ENCODE data around the gene PDYN. TPM values are rescaled to one million over a fixed set of nuclear protein-coding genes. Genes with fewer than 3 reads are reported as not detected.

Gene PDYN
- total RNA-seq, 1 donor from 2014 or later = not detected

GRCh38 chr20:2026514-2026913, 32.7 kb upstream of the PDYN start:
- Mint-ChIP-seq H3K36me3 (ENCODE audit: insufficient read depth) (no peaks in the 10 kb centered on the region), H3K27me3 (peaks cover 44% of the 10 kb centered on the region), H3K27ac (no peak overlapping the region), H3K4me3 (ENCODE audit: low read depth) (no peak overlapping the region), H3K4me1 (ENCODE audit: low read depth) (no peaks in the 10 kb centered on the region), H3K9me3 (ENCODE audit: low read depth) (no peaks in the 10 kb centered on the region)
- DNase-seq (ENCODE audit: low spot score, unreplicated experiment) = no peak
- TF ChIP-seq CTCF (IDR thresholded peaks at IDR 0.05; ENCODE audit: unreplicated experiment) = no peak

GRCh38 chr20:2026004-2026403, 32.1 kb upstream of the PDYN start:
- Mint-ChIP-seq H3K4me1 (ENCODE audit: low read depth) (no peaks in the 10 kb centered on the region), H3K9me3 (ENCODE audit: low read depth) (no peaks in the 10 kb centered on the region), H3K27ac (no peak overlapping the region), H3K27me3 (peaks cover 41% of the 10 kb centered on the region), H3K4me3 (ENCODE audit: low read depth) (no peak overlapping the region), H3K36me3 (ENCODE audit: insufficient read depth) (no peaks in the 10 kb centered on the region)
- no peak for TF ChIP-seq CTCF (IDR thresholded peaks at IDR 0.05; ENCODE audit: unreplicated experiment)
- DNase-seq (ENCODE audit: low spot score, unreplicated experiment) = no peak

GRCh38 chr20:2023151-2023550, 29.3 kb upstream of the PDYN start:
- Mint-ChIP-seq H3K27ac (no peak overlapping the region), H3K4me1 (ENCODE audit: low read depth) (no peaks in the 10 kb centered on the region), H3K36me3 (ENCODE audit: insufficient read depth) (no peaks in the 10 kb centered on the region), H3K9me3 (ENCODE audit: low read depth) (no peaks in the 10 kb centered on the region), H3K27me3 (peaks cover 51% of the 10 kb centered on the region), H3K4me3 (ENCODE audit: low read depth) (no peak overlapping the region)
- no peak for DNase-seq (ENCODE audit: low spot score, unreplicated experiment)
- TF ChIP-seq CTCF (IDR thresholded peaks at IDR 0.05; ENCODE audit: unreplicated experiment) = no peak

GRCh38 chr20:2022163-2022562, 28.3 kb upstream of the PDYN start:
- no peak for TF ChIP-seq CTCF (IDR thresholded peaks at IDR 0.05; ENCODE audit: unreplicated experiment)
- Mint-ChIP-seq H3K27me3 (peaks cover 49% of the 10 kb centered on the region), H3K27ac (no peak overlapping the region), H3K4me1 (ENCODE audit: low read depth) (no peaks in the 10 kb centered on the region), H3K36me3 (ENCODE audit: insufficient read depth) (no peaks in the 10 kb centered on the region), H3K9me3 (ENCODE audit: low read depth) (no peaks in the 10 kb centered on the region), H3K4me3 (ENCODE audit: low read depth) (no peak overlapping the region)
- DNase-seq (ENCODE audit: low spot score, unreplicated experiment) = no peak

GRCh38 chr20:2010533-2010932, 16.7 kb upstream of the PDYN start:
- Mint-ChIP-seq H3K4me1 (ENCODE audit: low read depth) (no peaks in the 10 kb centered on the region), H3K27me3 (peaks cover 55% of the 10 kb centered on the region)

More at GRCh38 chr20:2010533-2010932, 16.7 kb upstream of the PDYN start:
- no peak for TF ChIP-seq CTCF (IDR thresholded peaks at IDR 0.05; ENCODE audit: unreplicated experiment)
- DNase-seq (ENCODE audit: low spot score, unreplicated experiment) = no peak
- Mint-ChIP-seq H3K27ac (no peak overlapping the region), H3K9me3 (ENCODE audit: low read depth) (no peaks in the 10 kb centered on the region), H3K4me3 (ENCODE audit: low read depth) (no peak overlapping the region), H3K36me3 (ENCODE audit: insufficient read depth) (no peaks in the 10 kb centered on the region)

All from progenitor cell of endocrine pancreas (in vitro differentiated cells).